Cardiac muscle cell (in vitro differentiated cells and primary cell): Measurements from ENCODE around the gene TNFSF15. TPM values are rescaled to one million over a fixed set of nuclear protein-coding genes. Genes with fewer than 3 reads are reported as not detected.

Experiments used
- polyA plus RNA-seq: library from polyadenylated mRNA; unstranded; fragments of >200 nt; fragmentation: Nextera tagmentation; extraction: Ambion mirVana; gene quantifications from 2 replicates; pipeline ENCODE4 v1.2.1, GENCODE V29; 2016
- total RNA-seq: library from RNA; depleted of rRNA; stranded (reverse); fragments of >200 nt; gene quantifications from 2 replicates; pipeline ENCODE4 v1.2.3, GENCODE V29; 2016

The TNFSF15 gene
- total and polyA plus RNA-seq, 2 experiments from 2014 or later, result not detected

Other genes with a start within 250 kb of the TNFSF15 start
- 270 and 315 TPM in 2 replicates for gene ATP6V1G1, start 218.3 kb downstream of the TNFSF15 start, total RNA-seq
- 258 and 280 TPM in 2 replicates for gene ATP6V1G1, start 218.3 kb downstream of the TNFSF15 start, polyA plus RNA-seq
- 1.5 and 2.7 TPM in 2 replicates for gene TMEM268, start 194.7 kb downstream of the TNFSF15 start, total RNA-seq
- 0.99 and 3.2 TPM in 2 replicates for gene TMEM268, start 194.7 kb downstream of the TNFSF15 start, polyA plus RNA-seq
- not detected in 2 replicates for gene TEX53, start 148.2 kb downstream of the TNFSF15 start, total RNA-seq
- gene TEX53, start 148.2 kb downstream of the TNFSF15 start, polyA plus RNA-seq, result not detected in 2 replicates
- not detected in 2 replicates for gene TEX48, start 123.8 kb downstream of the TNFSF15 start, total RNA-seq
- gene TEX48, start 123.8 kb downstream of the TNFSF15 start, polyA plus RNA-seq, result not detected in 2 replicates
- gene TNFSF8, start 124.6 kb upstream of the TNFSF15 start, total RNA-seq, result not detected in 2 replicates
- not detected in 2 replicates for gene TNFSF8, start 124.6 kb upstream of the TNFSF15 start, polyA plus RNA-seq